OCI-LY3 (cell line): Measurements from ENCODE around the gene EYA4.

ENCODE experiments used
- CTCF ChIP-seq: fragments of 200-600, 300-600 bp; sonication (generic); IDR thresholded peaks from 2 replicates; pipeline ENCODE4 v1.5.1; 2014; ENCODE audit warnings: antibody characterized with exemption, low read length, low read depth
- EZH2phosphoT487 ChIP-seq: fragments of 200-600 bp; shearing (Covaris generic); IDR thresholded peaks from 2 replicates; pipeline ENCODE4 v1.6.1; 2018; ENCODE audit warnings: antibody characterized with exemption, mixed run types, low read depth

- TF ChIP-seq CTCF (no peak), EZH2phosphoT487 (no peak)
These were observed 226.2 kb downstream of the EYA4 start for GRCh38 chr6:133467231-133467981.
